ENCODE results near the gene KCNH2. TPM values are rescaled to one million over a fixed set of nuclear protein-coding genes. Genes with fewer than 3 reads are reported as not detected.

The KCNH2 gene
- total RNA-seq, 1 experiment from 2014 or later, result 1.5 TPM

GRCh38 chr7:150947241-150947745 is 30.8 kb downstream of the KCNH2 start:
- Histone ChIP-seq H3K4me3 (ENCODE audit: low read depth, low read length, poor library complexity, severe bottlenecking) (no peak overlapping the region), H3K27ac (ENCODE audit: low read depth, low read length, poor library complexity, severe bottlenecking) (no peak overlapping the region), H3K4me1 (ENCODE audit: insufficient read depth, low read length, poor library complexity, severe bottlenecking) (peaks cover 9% of the 10 kb centered on the region), H3K27me3 (replicated peaks; ENCODE audit: insufficient read depth, low read depth, low read length, poor library complexity) (no peaks in the 10 kb centered on the region), H3K9me3 (ENCODE audit: low read depth, low read length, poor library complexity, severe bottlenecking) (no peaks in the 10 kb centered on the region), H3K36me3 (ENCODE audit: insufficient read depth, low read length, poor library complexity, severe bottlenecking) (no peaks in the 10 kb centered on the region)
- no peak for DNase-seq (ENCODE audit: low spot score)
- POLR2A ChIA-PET (ENCODE audit: low non-redundant PET), result no interaction called here
- CTCF ChIA-PET, result no interaction called here
- BruUV-seq (replicated peaks), result no TSS peak
- intact Hi-C loops (cut with micrococcal nuclease; ENCODE audit: unreplicated experiment), result no loop called here
- TF ChIP-seq EZH2 (IDR thresholded peaks at IDR 0.05; ENCODE audit: borderline replicate concordance, low read depth, low read length, poor library complexity, severe bottlenecking), result no peak
- TF ChIP-seq, protein P1, sequence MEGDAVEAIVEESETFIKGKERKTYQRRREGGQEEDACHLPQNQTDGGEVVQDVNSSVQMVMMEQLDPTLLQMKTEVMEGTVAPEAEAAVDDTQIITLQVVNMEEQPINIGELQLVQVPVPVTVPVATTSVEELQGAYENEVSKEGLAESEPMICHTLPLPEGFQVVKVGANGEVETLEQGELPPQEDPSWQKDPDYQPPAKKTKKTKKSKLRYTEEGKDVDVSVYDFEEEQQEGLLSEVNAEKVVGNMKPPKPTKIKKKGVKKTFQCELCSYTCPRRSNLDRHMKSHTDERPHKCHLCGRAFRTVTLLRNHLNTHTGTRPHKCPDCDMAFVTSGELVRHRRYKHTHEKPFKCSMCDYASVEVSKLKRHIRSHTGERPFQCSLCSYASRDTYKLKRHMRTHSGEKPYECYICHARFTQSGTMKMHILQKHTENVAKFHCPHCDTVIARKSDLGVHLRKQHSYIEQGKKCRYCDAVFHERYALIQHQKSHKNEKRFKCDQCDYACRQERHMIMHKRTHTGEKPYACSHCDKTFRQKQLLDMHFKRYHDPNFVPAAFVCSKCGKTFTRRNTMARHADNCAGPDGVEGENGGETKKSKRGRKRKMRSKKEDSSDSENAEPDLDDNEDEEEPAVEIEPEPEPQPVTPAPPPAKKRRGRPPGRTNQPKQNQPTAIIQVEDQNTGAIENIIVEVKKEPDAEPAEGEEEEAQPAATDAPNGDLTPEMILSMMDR (conservative IDR thresholded peaks at IDR 0.05; ENCODE audit: low read depth, low read length), result no peak

GRCh38 chr7:150946421-150947240 is 31.5 kb downstream of the KCNH2 start:
- CTCF ChIA-PET, result no interaction called here
- BruUV-seq (replicated peaks), result no TSS peak
- no peak overlapping the region for H3K4me3 ChIP-seq (ENCODE audit: low read depth, low read length, poor library complexity, severe bottlenecking)
- no peak for TF ChIP-seq EZH2 (IDR thresholded peaks at IDR 0.05; ENCODE audit: borderline replicate concordance, low read depth, low read length, poor library complexity, severe bottlenecking)
- TF ChIP-seq, protein P1 (conservative IDR thresholded peaks at IDR 0.05; ENCODE audit: low read depth, low read length), result no peak
- DNase-seq (ENCODE audit: low spot score), result no peak
- H3K4me1 ChIP-seq (ENCODE audit: insufficient read depth, low read length, poor library complexity, severe bottlenecking), result peaks cover 9% of the 10 kb centered on the region
- H3K9me3 ChIP-seq (ENCODE audit: low read depth, low read length, poor library complexity, severe bottlenecking), result no peaks in the 10 kb centered on the region
- no peak overlapping the region for H3K27ac ChIP-seq (ENCODE audit: low read depth, low read length, poor library complexity, severe bottlenecking)
- no peaks in the 10 kb centered on the region for H3K36me3 ChIP-seq (ENCODE audit: insufficient read depth, low read length, poor library complexity, severe bottlenecking)
- POLR2A ChIA-PET (ENCODE audit: low non-redundant PET), result no interaction called here
- no peaks in the 10 kb centered on the region for H3K27me3 ChIP-seq (replicated peaks; ENCODE audit: insufficient read depth, low read depth, low read length, poor library complexity)
- intact Hi-C loops (cut with micrococcal nuclease; ENCODE audit: unreplicated experiment), result no loop called here

DNA sequence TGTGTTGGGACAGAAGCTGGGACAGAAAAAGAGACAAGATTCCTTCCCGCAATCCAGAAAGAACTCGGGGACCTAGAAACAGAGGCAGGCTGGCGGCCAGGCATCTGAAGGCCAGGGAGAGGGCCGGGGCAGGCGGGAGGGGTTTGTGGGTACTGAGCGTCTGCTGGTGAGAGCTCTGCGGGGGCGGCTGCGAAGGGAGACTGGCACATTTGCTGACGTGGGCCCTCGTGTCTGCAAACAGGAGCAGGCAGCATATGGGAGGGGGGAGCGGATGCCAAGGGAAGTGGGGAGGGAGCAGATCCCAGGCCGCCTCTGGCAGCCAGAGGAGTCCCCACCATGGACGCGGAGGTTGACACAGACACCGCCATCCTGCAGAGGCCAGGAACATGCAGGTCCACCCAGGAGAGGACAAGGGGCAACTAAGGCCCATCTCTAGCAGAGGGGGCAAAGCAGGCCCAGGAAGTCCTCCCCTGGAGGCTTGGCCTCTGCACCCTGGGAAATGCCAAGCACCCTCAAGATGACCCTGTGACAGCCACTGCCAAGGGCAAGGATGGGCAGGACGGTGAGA is 32.2 kb downstream of the KCNH2 start:
- Histone ChIP-seq H3K27me3 (replicated peaks; ENCODE audit: insufficient read depth, low read depth, low read length, poor library complexity) (no peaks in the 10 kb centered on the region), H3K4me3 (ENCODE audit: low read depth, low read length, poor library complexity, severe bottlenecking) (no peak overlapping the region), H3K4me1 (ENCODE audit: insufficient read depth, low read length, poor library complexity, severe bottlenecking) (peaks cover 9% of the 10 kb centered on the region), H3K36me3 (ENCODE audit: insufficient read depth, low read length, poor library complexity, severe bottlenecking) (no peaks in the 10 kb centered on the region), H3K27ac (ENCODE audit: low read depth, low read length, poor library complexity, severe bottlenecking) (peak overlapping the region; percentile 42), H3K9me3 (ENCODE audit: low read depth, low read length, poor library complexity, severe bottlenecking) (no peaks in the 10 kb centered on the region)
- intact Hi-C loops (cut with micrococcal nuclease; ENCODE audit: unreplicated experiment), result no loop called here
- POLR2A ChIA-PET (ENCODE audit: low non-redundant PET), result no interaction called here
- CTCF ChIA-PET, result interaction anchor here (0.6 to 1.1 kb wide), 2 partner anchors 48 to 66 kb away, joined by 3 read pairs; no protein-coding TSS in a partner anchor
- no peak for DNase-seq (ENCODE audit: low spot score)
- BruUV-seq (replicated peaks), result no TSS peak
- TF ChIP-seq, protein P1 (conservative IDR thresholded peaks at IDR 0.05; ENCODE audit: low read depth, low read length), result no peak
- no peak for TF ChIP-seq EZH2 (IDR thresholded peaks at IDR 0.05; ENCODE audit: borderline replicate concordance, low read depth, low read length, poor library complexity, severe bottlenecking)
